Uterus (tissue), 4 donors: ENCODE data around the gene VWA8. TPM values are rescaled to one million over a fixed set of nuclear protein-coding genes. Genes with fewer than 3 reads are reported as not detected.

Experiments used
- DNase-seq, 2 donors: peaks; one replicate each; pipeline ENCODE4 v3.0.0-alpha.2; 2019 to 2020
- H3K27ac ChIP-seq, 2 donors: fragments of 200-600 bp; sonication (generic); 1 replicate in 1 of 2; 2 replicates in 1 of 2; pipeline ENCODE4 v1.5.1; 2016 to 2018
- H3K27me3 ChIP-seq, 2 donors: fragments of 200-600 bp; sonication (generic); one replicate each; pipeline ENCODE4 v1.5.1; 2018 to 2019; ENCODE audit warnings: control low read depth in 1 of 2
- H3K36me3 ChIP-seq, 2 donors: fragments of 200-600 bp; sonication (generic); one replicate each; pipeline ENCODE4 v1.5.1; 2019; ENCODE audit warnings: control low read depth in 1 of 2
- H3K4me1 ChIP-seq, 2 donors: fragments of 200-600 bp; sonication (generic); one replicate each; pipeline ENCODE4 v1.5.1; 2018 to 2019; ENCODE audit warnings: control low read depth in 1 of 2
- H3K4me3 ChIP-seq, 2 donors: fragments of 200-600 bp; sonication (generic); 1 replicate in 1 of 2; 2 replicates in 1 of 2; pipeline ENCODE4 v1.5.1; 2018 to 2019; ENCODE audit warnings: mild to moderate bottlenecking in 1 of 2
- H3K9me3 ChIP-seq, 2 donors: fragments of 200-600 bp; sonication (generic); one replicate each; pipeline ENCODE4 v1.5.1; 2019; ENCODE audit warnings: control low read depth in 1 of 2
- POLR2A ChIP-seq, 2 donors: fragments of 450-650 bp; IDR thresholded peaks; one replicate each; pipeline ENCODE4 v1.6.1; 2016; ENCODE audit warnings: antibody characterized with exemption in 2 of 2, mild to moderate bottlenecking in 1 of 2, moderate library complexity in 1 of 2
- intact Hi-C: fragments of 100-400 bp; cut with DNase I; formaldehyde crosslinking; loops from one replicate; pipeline ENCODE4 v1.15.1; 2023; ENCODE audit warnings: low total_unique reads
- total RNA-seq, 4 donors: library from RNA; depleted of rRNA in 3 of 4; stranded (reverse); fragments of >200 nt in 3 of 4; gene quantifications; one replicate each; pipeline versions ENCODE4 v1.1.0 to v1.2.4, GENCODE V29; 2014 to 2023
- TF ChIP-seq, protein P1 (sequence below), 4 experiments: fragments of 200-600 bp in 2 of 4; fragments of 450-650 bp in 2 of 4; sonication (generic) in 2 of 4; IDR thresholded peaks; one replicate each; pipeline ENCODE4 v1.5.1; 2016 to 2019; ENCODE audit warnings: antibody characterized with exemption in 4 of 4, mild to moderate bottlenecking in 2 of 4, moderate library complexity in 1 of 4
- donor health status: DM: yes; HTN: yes; CAD: no.

VWA8 gene
- total RNA-seq, 4 donors from 2014 or later = 25.6 to 59.7 (median 37.5) TPM

DNA sequence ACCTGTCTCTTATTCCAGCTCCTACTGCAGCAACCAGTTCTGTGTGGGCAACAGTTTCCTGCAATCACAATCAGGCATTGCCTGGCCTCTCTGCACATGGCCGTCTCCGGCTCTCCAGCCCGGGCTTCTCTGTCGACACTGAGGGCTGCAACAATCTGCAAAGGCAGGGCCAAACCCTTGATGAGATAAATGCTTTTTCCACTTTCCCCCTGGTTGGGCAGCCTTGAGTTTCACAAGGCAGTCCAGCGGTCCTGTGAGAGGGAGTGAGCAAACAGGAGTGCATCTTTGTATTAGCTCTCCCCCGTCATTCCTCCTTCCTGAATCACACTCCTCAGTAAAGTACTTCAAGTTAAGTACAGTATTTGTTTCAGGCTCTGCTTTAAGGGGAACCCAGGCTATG is 40.7 kb upstream of the VWA8 start:
- no peak for TF ChIP-seq POLR2A (IDR thresholded peaks at IDR 0.05)
- TF ChIP-seq, protein P1, sequence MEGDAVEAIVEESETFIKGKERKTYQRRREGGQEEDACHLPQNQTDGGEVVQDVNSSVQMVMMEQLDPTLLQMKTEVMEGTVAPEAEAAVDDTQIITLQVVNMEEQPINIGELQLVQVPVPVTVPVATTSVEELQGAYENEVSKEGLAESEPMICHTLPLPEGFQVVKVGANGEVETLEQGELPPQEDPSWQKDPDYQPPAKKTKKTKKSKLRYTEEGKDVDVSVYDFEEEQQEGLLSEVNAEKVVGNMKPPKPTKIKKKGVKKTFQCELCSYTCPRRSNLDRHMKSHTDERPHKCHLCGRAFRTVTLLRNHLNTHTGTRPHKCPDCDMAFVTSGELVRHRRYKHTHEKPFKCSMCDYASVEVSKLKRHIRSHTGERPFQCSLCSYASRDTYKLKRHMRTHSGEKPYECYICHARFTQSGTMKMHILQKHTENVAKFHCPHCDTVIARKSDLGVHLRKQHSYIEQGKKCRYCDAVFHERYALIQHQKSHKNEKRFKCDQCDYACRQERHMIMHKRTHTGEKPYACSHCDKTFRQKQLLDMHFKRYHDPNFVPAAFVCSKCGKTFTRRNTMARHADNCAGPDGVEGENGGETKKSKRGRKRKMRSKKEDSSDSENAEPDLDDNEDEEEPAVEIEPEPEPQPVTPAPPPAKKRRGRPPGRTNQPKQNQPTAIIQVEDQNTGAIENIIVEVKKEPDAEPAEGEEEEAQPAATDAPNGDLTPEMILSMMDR (IDR thresholded peaks at IDR 0.05) = no peak
- Histone ChIP-seq H3K4me3 (no peak overlapping the region), H3K36me3 (no peaks in the 10 kb centered on the region), H3K27ac (peak overlapping the region; percentile 63 to 67), H3K9me3 (no peaks in the 10 kb centered on the region), H3K27me3 (no peaks in the 10 kb centered on the region), H3K4me1 (no peaks in the 10 kb centered on the region)
- intact Hi-C loops = no loop called here
- DNase-seq = peak; percentile 72 to 83

DNA sequence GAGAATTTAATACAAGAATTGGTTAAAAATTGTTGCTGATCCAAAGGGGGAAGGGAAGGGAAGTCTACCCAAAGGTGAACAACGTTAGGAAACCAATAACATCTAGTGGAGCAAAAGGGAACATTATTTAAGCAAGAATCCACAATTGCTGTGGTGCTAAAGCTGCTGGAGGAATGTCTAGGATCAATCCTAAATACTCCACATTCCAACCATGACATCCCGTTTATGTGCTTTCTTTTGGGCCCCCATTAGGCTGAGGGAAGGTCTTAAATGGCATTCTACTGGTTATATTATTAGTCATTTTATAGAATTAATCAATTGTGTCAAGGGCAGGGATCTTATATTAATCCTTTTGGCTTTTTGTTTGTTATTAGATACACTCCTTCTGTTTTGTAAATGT is 39.9 kb upstream of the VWA8 start:
- H3K4me1 ChIP-seq = no peaks in the 10 kb centered on the region
- intact Hi-C loops = no loop called here
- TF ChIP-seq POLR2A (IDR thresholded peaks at IDR 0.05) = no peak
- TF ChIP-seq, protein P1 (IDR thresholded peaks at IDR 0.05) = no peak
- H3K36me3 ChIP-seq = no peaks in the 10 kb centered on the region
- DNase-seq = no peak
- no peak overlapping the region for H3K4me3 ChIP-seq
- H3K9me3 ChIP-seq = no peaks in the 10 kb centered on the region
- H3K27me3 ChIP-seq = no peaks in the 10 kb centered on the region
- peak overlapping the region; percentile 63 to 67 for H3K27ac ChIP-seq

GRCh38 chr13:41997396-41997795 is 36.5 kb upstream of the VWA8 start:
- TF ChIP-seq, protein P1 (IDR thresholded peaks at IDR 0.05) = no peak
- TF ChIP-seq POLR2A (IDR thresholded peaks at IDR 0.05) = no peak
- H3K27ac ChIP-seq = no peak overlapping the region
- DNase-seq = no peak

GRCh38 chr13:41995946-41996345 is 35.0 kb upstream of the VWA8 start:
- Histone ChIP-seq H3K27ac (no peak overlapping the region), H3K4me3 (no peak overlapping the region), H3K27me3 (no peaks in the 10 kb centered on the region), H3K4me1 (no peaks in the 10 kb centered on the region), H3K9me3 (no peaks in the 10 kb centered on the region), H3K36me3 (no peaks in the 10 kb centered on the region)
- intact Hi-C loops = no loop called here
- no peak for DNase-seq
- TF ChIP-seq, protein P1 (IDR thresholded peaks at IDR 0.05) = no peak
- no peak for TF ChIP-seq POLR2A (IDR thresholded peaks at IDR 0.05)

More at GRCh38 chr13:41997396-41997795, 36.5 kb upstream of the VWA8 start:
- Histone ChIP-seq H3K9me3 (no peaks in the 10 kb centered on the region), H3K36me3 (no peaks in the 10 kb centered on the region), H3K4me3 (no peak overlapping the region), H3K27me3 (no peaks in the 10 kb centered on the region), H3K4me1 (no peaks in the 10 kb centered on the region)
- intact Hi-C loops = no loop called here

GRCh38 chr13:41995336-41995735 is 34.4 kb upstream of the VWA8 start:
- H3K36me3 ChIP-seq = no peaks in the 10 kb centered on the region
- intact Hi-C loops = no loop called here
- no peak overlapping the region for H3K4me3 ChIP-seq
- H3K27ac ChIP-seq = no peak overlapping the region
- H3K4me1 ChIP-seq = no peaks in the 10 kb centered on the region
- H3K9me3 ChIP-seq = no peaks in the 10 kb centered on the region
- DNase-seq = no peak
- no peaks in the 10 kb centered on the region for H3K27me3 ChIP-seq
- TF ChIP-seq, protein P1 (IDR thresholded peaks at IDR 0.05) = no peak
- no peak for TF ChIP-seq POLR2A (IDR thresholded peaks at IDR 0.05)
